T-helper 1 cell treated with Interleukin-12 subunit alpha and Interleukin-12 subunit beta and Interleukin-4 antibody, amounts not matched to agents 30 μg/mL and 1 μg/mL, for 36 hours (primary cell): ENCODE results near the gene ERVMER34-1.
A peak's percentile ranks its signal among the peaks of the same experiment; 100 is the strongest.

Experiments
- H3K27ac Mint-ChIP-seq: one replicate; pipeline ENCODE4 v1.8.0; 2021; ENCODE audit warnings: mild to moderate bottlenecking, mixed read lengths
- H3K27me3 Mint-ChIP-seq: one replicate; pipeline ENCODE4 v1.8.0; 2021; ENCODE audit warnings: low read depth, mixed read lengths
- H3K36me3 Mint-ChIP-seq: one replicate; pipeline ENCODE4 v1.8.0; 2021; ENCODE audit warnings: low read depth, mixed read lengths
- H3K4me1 Mint-ChIP-seq: one replicate; pipeline ENCODE4 v1.8.0; 2021; ENCODE audit warnings: low read depth, mixed read lengths
- H3K4me3 Mint-ChIP-seq: one replicate; pipeline ENCODE4 v1.8.0; 2021; ENCODE audit warnings: mild to moderate bottlenecking, moderate library complexity, mixed read lengths
- H3K9me3 Mint-ChIP-seq: one replicate; pipeline ENCODE4 v1.8.0; 2021; ENCODE audit warnings: mixed read lengths

Gene ERVMER34-1

DNA sequence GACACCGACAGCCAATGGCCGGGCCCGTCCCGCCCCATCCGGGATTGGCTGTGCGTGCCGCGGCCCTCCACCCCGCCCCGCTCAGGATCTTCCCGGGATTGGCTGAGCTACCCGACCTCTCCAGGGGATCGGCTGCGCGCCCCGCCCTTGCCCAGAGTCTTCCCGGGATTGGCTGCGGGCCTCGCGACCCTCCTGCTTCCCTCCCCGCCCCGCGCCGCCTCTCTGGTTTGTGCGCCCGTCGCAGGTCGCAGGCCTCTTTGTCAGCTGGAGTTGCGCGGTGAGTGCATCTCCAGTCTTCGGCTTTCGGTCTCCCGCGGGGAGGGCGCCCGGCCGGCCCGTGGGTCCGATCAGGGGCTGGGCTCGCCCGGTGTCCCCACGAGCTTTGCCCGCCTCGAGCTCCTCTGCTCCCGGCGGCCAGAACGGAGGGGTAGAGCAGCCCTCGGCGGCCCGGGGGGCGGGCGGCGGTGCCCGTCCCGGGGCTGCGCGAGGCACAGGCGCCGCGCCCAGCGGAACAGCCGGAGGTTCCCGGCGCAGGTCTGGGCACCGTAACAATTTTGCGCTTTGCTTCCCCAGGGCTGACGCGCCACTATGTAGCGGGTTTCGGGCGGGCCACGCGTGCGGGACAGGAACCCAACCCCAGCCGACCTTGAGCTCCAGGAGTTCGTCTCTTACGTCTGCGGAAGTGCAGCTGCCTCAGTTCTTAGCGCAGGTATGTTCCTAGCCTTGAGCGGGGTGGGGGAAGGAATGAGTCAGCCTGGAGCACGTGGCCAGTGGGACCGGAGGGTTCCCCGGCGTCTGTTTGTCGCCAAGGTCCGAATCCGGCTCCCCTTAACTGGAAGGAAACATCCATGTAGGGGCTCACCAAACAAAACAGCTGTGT, 38.7 kb downstream of the ERVMER34-1 start:
- Mint-ChIP-seq H3K27me3 (peaks cover 5% of the 10 kb centered on the region), H3K4me3 (peak overlapping the region; percentile 94), H3K4me1 (peaks cover 47% of the 10 kb centered on the region), H3K27ac (peak overlapping the region; percentile 96), H3K9me3 (no peaks in the 10 kb centered on the region), H3K36me3 (peaks cover 30% of the 10 kb centered on the region)

DNA sequence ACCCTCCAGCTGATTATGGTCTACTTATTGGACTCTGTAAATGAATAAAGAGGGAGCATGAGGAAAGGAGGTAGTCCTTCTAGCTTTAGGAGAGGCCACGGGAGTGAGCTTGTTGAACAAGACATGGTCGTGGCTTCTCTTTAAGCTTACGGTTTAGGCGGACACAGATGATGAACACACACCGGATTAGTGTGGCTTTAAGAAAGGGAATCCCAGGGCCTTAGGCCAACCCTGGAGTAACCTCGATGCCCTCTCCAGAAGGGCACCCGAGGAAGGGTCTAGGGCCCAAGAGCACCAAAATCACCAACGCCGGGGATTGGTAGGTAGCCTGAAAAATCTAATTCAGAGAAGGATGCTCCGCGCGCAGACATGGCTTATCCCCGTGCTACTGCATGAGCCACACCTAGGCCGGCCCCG, 39.4 kb downstream of the ERVMER34-1 start:
- Mint-ChIP-seq H3K27ac (peak overlapping the region; percentile 68), H3K9me3 (no peaks in the 10 kb centered on the region), H3K4me1 (peaks cover 47% of the 10 kb centered on the region), H3K36me3 (peaks cover 30% of the 10 kb centered on the region), H3K27me3 (peaks cover 5% of the 10 kb centered on the region), H3K4me3 (peak overlapping the region; percentile 75)

DNA sequence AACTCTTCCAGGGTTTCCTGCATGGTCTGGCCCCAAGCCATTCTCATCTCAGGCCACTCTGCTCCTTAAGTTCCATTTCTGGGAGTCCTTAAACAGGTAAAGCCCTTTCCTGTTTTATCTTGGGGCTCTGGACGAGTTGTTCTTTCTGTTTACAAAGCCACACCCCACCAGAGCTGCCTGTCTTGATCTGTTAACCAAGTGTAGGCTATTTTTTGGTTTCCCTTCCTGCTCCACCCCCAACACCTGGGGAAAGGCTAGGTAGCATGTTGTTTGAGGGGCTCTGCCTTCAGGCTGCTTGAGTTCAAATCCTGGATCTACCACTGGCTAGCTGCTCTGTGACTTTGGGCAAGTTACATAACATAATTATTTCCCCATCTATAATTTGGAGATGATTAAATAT, 40.0 kb downstream of the ERVMER34-1 start:
- peak overlapping the region; percentile 75 for H3K4me3 Mint-ChIP-seq
- H3K9me3 Mint-ChIP-seq = no peaks in the 10 kb centered on the region
- H3K4me1 Mint-ChIP-seq = peaks cover 47% of the 10 kb centered on the region
- H3K27ac Mint-ChIP-seq = peak overlapping the region; percentile 68
- H3K36me3 Mint-ChIP-seq = peaks cover 30% of the 10 kb centered on the region
- H3K27me3 Mint-ChIP-seq = peaks cover 5% of the 10 kb centered on the region

DNA sequence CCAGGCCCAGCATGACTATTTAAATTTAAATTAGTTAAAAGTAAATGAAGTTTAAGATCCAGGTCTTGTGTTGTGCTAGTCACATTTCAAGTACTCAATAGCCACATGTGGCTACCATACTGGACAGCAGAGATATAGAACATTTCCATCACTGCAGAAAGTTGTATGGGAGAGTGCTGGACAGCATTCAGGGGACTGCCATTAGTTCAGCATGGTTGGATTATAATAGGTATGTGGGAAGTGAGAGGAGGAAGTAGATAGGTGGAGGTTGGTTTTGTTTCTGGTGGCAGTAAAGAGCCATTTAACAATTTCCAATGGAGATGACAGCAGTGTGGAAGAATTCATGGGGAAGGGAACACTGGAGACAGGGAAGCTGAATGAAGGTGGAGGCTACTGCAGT, 42.1 kb downstream of the ERVMER34-1 start:
- Mint-ChIP-seq H3K9me3 (no peaks in the 10 kb centered on the region), H3K36me3 (peaks cover 13% of the 10 kb centered on the region), H3K27me3 (peaks cover 20% of the 10 kb centered on the region), H3K4me3 (no peak overlapping the region), H3K4me1 (peaks cover 32% of the 10 kb centered on the region), H3K27ac (no peak overlapping the region)

GRCh38 chr4:52704661-52705060, 46.6 kb downstream of the ERVMER34-1 start:
- Mint-ChIP-seq H3K36me3 (no peaks in the 10 kb centered on the region), H3K9me3 (no peaks in the 10 kb centered on the region), H3K4me3 (no peak overlapping the region), H3K4me1 (peaks cover 6% of the 10 kb centered on the region), H3K27me3 (peaks cover 20% of the 10 kb centered on the region), H3K27ac (no peak overlapping the region)

- Mint-ChIP-seq H3K4me3 (no peak overlapping the region), H3K36me3 (no peaks in the 10 kb centered on the region), H3K27ac (no peak overlapping the region), H3K27me3 (peaks cover 17% of the 10 kb centered on the region), H3K4me1 (peaks cover 1% of the 10 kb centered on the region), H3K9me3 (no peaks in the 10 kb centered on the region)
These were observed 47.1 kb downstream of the ERVMER34-1 start for GRCh38 chr4:52704133-52704532.

GRCh38 chr4:52701207-52701606, 50.0 kb downstream of the ERVMER34-1 start:
- H3K36me3 Mint-ChIP-seq = no peaks in the 10 kb centered on the region
- H3K27ac Mint-ChIP-seq = no peak overlapping the region
- peaks cover 31% of the 10 kb centered on the region for H3K27me3 Mint-ChIP-seq
- no peaks in the 10 kb centered on the region for H3K9me3 Mint-ChIP-seq
- H3K4me1 Mint-ChIP-seq = peaks cover 4% of the 10 kb centered on the region
- no peak overlapping the region for H3K4me3 Mint-ChIP-seq

- H3K4me1 Mint-ChIP-seq = peaks cover 4% of the 10 kb centered on the region
- no peak overlapping the region for H3K4me3 Mint-ChIP-seq
- H3K27ac Mint-ChIP-seq = no peak overlapping the region
- H3K27me3 Mint-ChIP-seq = peaks cover 39% of the 10 kb centered on the region
- H3K36me3 Mint-ChIP-seq = peaks cover 2% of the 10 kb centered on the region
- H3K9me3 Mint-ChIP-seq = peaks cover 21% of the 10 kb centered on the region
These were observed 56.3 kb downstream of the ERVMER34-1 start for GRCh38 chr4:52694936-52695335.

- H3K9me3 Mint-ChIP-seq = peaks cover 21% of the 10 kb centered on the region
- H3K27me3 Mint-ChIP-seq = peaks cover 34% of the 10 kb centered on the region
- H3K27ac Mint-ChIP-seq = no peak overlapping the region
- H3K36me3 Mint-ChIP-seq = peaks cover 2% of the 10 kb centered on the region
- no peak overlapping the region for H3K4me3 Mint-ChIP-seq
- H3K4me1 Mint-ChIP-seq = peaks cover 4% of the 10 kb centered on the region
These were observed 57.7 kb downstream of the ERVMER34-1 start for GRCh38 chr4:52693492-52693891.
